GM21381 (cell line): ENCODE measurements around the gene SH3GLB2.
"Not testable (repeated sequence)": the region's sequence is repeated elsewhere in the genome, so short reads cannot be mapped to it uniquely, and the experiment has no call there.

ENCODE experiments used
- ATAC-seq: cut with Tn5 transposase; IDR thresholded peaks from one replicate; pipeline ENCODE4 v1.9.1; 2021; ENCODE audit warnings: mild to moderate bottlenecking, moderate library complexity; ENCODE audit not compliant: unreplicated experiment

SH3GLB2 gene

GRCh38 chr9:129054163-129054851, 26.2 kb upstream of the SH3GLB2 start:
- ATAC-seq, result no peak

GRCh38 chr9:129053020-129053419, 24.9 kb upstream of the SH3GLB2 start:
- no peak for ATAC-seq

GRCh38 chr9:129052592-129052991, 24.5 kb upstream of the SH3GLB2 start:
- ATAC-seq, result no peak

GRCh38 chr9:129042016-129042415, 13.9 kb upstream of the SH3GLB2 start:
- ATAC-seq, result no peak

- no peak for ATAC-seq
These were observed 12.0 kb upstream of the SH3GLB2 start for GRCh38 chr9:129040113-129040643.

GRCh38 chr9:129038109-129038852, 10.2 kb upstream of the SH3GLB2 start:
- ATAC-seq, result no peak

GRCh38 chr9:129037767-129038098, 9.6 kb upstream of the SH3GLB2 start:
- ATAC-seq, result no peak

- ATAC-seq, result no peak
These were observed 9.0 kb upstream of the SH3GLB2 start for GRCh38 chr9:129036923-129037766.

GRCh38 chr9:129036241-129036922, 8.3 kb upstream of the SH3GLB2 start, which contains the start of gene MIGA2:
MIGA2 (plus strand) TSS chr9:129036626; CDS start chr9:129040595, 3,969 bp downstream.
- peak; percentile 96 for ATAC-seq

- ATAC-seq, result not testable (repeated sequence)
These were observed 7.7 kb upstream of the SH3GLB2 start for GRCh38 chr9:129035838-129036237.

GRCh38 chr9:129033216-129033615, 5.1 kb upstream of the SH3GLB2 start:
- no peak for ATAC-seq

GRCh38 chr9:129032541-129033159, 4.5 kb upstream of the SH3GLB2 start:
- ATAC-seq, result no peak

GRCh38 chr9:129031514-129031913, 3.4 kb upstream of the SH3GLB2 start:
- ATAC-seq, result no peak

- no peak for ATAC-seq
These were observed 2.1 kb upstream of the SH3GLB2 start for GRCh38 chr9:129030191-129030590.

GRCh38 chr9:129027685-129028191, 393 bp downstream of the SH3GLB2 start:
- no peak for ATAC-seq

- peak; percentile 1 for ATAC-seq
These were observed 877 bp downstream of the SH3GLB2 start for GRCh38 chr9:129027224-129027684.

GRCh38 chr9:129026442-129027223, 1.5 kb downstream of the SH3GLB2 start:
- ATAC-seq, result no peak

- no peak for ATAC-seq
These were observed 4.3 kb downstream of the SH3GLB2 start for GRCh38 chr9:129023908-129024233.
